ENCODE results near the gene NCKAP5. TPM values are rescaled to one million over a fixed set of nuclear protein-coding genes. Genes with fewer than 3 reads are reported as not detected.

Gene NCKAP5
- total and polyA plus RNA-seq, 7 donors: 0.03 to 1.2 (median 0.22) TPM

DNA sequence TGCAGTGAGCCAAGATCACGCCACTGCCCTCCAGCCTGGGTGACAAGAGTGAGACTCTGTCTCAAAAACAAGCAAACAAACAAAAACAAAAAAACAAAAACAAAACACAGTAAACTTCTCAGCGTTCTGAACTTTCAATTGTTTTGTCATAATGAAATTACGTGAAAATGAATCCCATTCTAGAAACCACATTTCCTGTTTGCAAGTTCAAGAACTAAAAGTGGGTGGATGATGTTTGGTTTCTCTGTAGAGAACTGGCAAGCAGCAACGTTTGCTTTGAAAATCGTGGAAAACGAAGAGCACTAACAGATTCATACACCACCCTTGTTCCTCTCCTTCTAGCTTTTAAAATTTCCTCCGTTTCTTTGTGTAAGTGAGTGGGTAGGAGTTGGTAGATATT is 672.2 kb downstream of the NCKAP5 start:
- no peak overlapping the region for H3K27ac ChIP-seq
- TF ChIP-seq, protein P1, sequence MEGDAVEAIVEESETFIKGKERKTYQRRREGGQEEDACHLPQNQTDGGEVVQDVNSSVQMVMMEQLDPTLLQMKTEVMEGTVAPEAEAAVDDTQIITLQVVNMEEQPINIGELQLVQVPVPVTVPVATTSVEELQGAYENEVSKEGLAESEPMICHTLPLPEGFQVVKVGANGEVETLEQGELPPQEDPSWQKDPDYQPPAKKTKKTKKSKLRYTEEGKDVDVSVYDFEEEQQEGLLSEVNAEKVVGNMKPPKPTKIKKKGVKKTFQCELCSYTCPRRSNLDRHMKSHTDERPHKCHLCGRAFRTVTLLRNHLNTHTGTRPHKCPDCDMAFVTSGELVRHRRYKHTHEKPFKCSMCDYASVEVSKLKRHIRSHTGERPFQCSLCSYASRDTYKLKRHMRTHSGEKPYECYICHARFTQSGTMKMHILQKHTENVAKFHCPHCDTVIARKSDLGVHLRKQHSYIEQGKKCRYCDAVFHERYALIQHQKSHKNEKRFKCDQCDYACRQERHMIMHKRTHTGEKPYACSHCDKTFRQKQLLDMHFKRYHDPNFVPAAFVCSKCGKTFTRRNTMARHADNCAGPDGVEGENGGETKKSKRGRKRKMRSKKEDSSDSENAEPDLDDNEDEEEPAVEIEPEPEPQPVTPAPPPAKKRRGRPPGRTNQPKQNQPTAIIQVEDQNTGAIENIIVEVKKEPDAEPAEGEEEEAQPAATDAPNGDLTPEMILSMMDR (IDR thresholded peaks at IDR 0.05): no peak
- H3K4me3 ChIP-seq: no peak overlapping the region
- no peak for DNase-seq
- no peaks in the 10 kb centered on the region for H3K36me3 ChIP-seq (ENCODE audit: insufficient read depth in 1 of 2, low read depth in 1 of 2)
- H3K27me3 ChIP-seq (ENCODE audit: insufficient read depth in 3 of 3, low read length in 2 of 3): no peaks in the 10 kb centered on the region
- 74 to 79% (median 75%) methylated on average over 7 of the region's 7 CpGs for WGBS, 3 donors
- no peaks in the 10 kb centered on the region for H3K9me3 ChIP-seq
- intact Hi-C loops (cut with DNase I): no loop called here
- no peaks in the 10 kb centered on the region for H3K4me1 ChIP-seq
- ATAC-seq: no peak

DNA sequence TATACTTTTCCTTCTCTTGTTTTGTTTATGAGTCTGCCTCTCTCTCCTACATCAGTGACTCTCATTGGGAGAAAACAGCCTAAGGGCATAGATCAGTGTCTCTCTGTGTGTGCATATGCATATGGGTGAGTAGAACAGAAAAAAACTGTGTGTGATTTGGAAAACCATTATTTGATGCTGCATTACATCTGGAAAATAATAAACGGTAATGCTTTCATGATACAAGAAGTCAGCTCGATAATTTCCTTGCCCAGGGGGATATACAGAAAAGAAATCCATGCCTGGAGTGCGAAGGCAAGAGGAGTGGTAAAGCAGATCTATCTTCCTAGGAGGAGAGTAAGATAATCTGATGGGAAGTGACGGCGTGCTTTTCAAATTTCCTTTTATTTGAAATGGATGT is 676.8 kb downstream of the NCKAP5 start:
- H3K9me3 ChIP-seq: peaks cover 5% of the 10 kb centered on the region
- no peak for DNase-seq
- ATAC-seq: no peak
- no peaks in the 10 kb centered on the region for H3K36me3 ChIP-seq (ENCODE audit: insufficient read depth in 1 of 2, low read depth in 1 of 2)
- WGBS, 3 donors: 82 to 86% (median 83%) methylated on average over 5 of the region's 5 CpGs
- H3K4me1 ChIP-seq: no peaks in the 10 kb centered on the region
- H3K27me3 ChIP-seq (ENCODE audit: insufficient read depth in 3 of 3, low read length in 2 of 3): no peaks in the 10 kb centered on the region
- no peak overlapping the region for H3K27ac ChIP-seq
- TF ChIP-seq, protein P1 (IDR thresholded peaks at IDR 0.05): no peak
- H3K4me3 ChIP-seq: no peak overlapping the region
- intact Hi-C loops (cut with DNase I): no loop called here

DNA sequence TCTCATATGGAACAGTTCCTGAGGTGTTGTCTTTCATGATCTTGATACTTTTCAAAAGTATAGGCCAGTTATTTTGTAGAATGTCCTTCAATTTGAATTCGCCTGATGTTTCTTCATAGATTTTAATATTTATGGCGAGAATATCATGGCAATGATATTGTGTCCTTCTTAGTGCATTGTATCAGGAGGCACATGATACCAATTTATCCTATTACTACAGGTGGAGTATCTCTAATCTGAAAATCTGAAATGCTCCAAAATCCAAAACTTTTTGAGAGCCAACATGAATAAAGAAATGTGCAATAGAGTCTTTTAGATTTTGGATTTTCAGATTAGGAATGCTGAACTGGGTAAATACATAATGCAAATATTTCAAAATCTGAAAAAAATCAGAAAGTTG is 681.7 kb downstream of the NCKAP5 start:
- ATAC-seq (no peak), DNase-seq (no peak)
- H3K36me3 ChIP-seq (ENCODE audit: insufficient read depth in 1 of 2, low read depth in 1 of 2): no peaks in the 10 kb centered on the region
- H3K27me3 ChIP-seq (ENCODE audit: insufficient read depth in 3 of 3, low read length in 2 of 3): no peaks in the 10 kb centered on the region
- no peaks in the 10 kb centered on the region for H3K4me1 ChIP-seq
- H3K4me3 ChIP-seq: no peak overlapping the region
- H3K27ac ChIP-seq: no peak overlapping the region
- peaks cover 5% of the 10 kb centered on the region for H3K9me3 ChIP-seq
- TF ChIP-seq, protein P1 (IDR thresholded peaks at IDR 0.05): no peak
- intact Hi-C loops (cut with DNase I): no loop called here
- 70 to 98% (median 95%) methylated on average over 2 of the region's 2 CpGs for WGBS, 3 donors

DNA sequence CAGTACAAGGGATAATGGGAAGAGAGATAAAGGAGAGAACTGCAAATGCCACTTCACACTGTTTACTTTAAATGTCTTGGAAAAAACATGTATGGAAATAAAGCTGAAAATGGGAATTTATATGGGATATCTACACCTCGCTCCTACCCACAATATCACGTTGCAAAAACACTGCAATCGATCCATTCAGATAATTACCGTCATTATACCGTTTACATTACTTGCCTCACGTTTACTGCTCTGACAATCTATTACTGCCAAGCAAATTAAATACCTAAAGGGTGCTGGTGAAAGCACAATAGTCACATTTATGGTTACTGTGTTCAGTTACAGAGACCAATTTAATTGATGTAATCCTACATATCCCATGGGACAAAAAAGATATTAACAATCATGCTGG is 683.6 kb downstream of the NCKAP5 start:
- 44 to 54% (median 47%) methylated on average over 6 of the region's 6 CpGs for WGBS, 3 donors
- TF ChIP-seq, protein P1 (IDR thresholded peaks at IDR 0.05): no peak

DNA sequence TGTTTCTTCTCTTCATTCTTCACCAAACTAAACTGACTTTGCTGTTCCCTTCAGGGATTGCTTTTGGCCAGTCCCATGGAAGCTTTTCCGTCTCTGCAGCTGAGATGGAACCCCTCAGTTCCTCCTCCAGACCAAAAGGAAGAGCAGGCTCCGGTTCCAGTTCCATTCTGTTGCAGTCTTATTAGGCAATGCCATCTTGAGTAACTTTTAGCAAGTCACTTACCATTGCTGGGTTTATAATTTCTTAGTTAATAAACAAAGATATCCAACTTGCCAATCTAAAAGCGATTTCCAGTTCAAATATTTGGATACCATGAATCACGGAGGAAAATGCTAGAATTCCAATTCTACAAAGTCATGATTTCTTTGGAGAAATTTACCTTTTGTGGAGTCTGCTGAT is 684.0 kb downstream of the NCKAP5 start:
- Histone ChIP-seq H3K9me3 (peaks cover 5% of the 10 kb centered on the region), H3K36me3 (ENCODE audit: insufficient read depth in 1 of 2, low read depth in 1 of 2) (no peaks in the 10 kb centered on the region), H3K4me1 (no peaks in the 10 kb centered on the region), H3K4me3 (no peak overlapping the region), H3K27ac (no peak overlapping the region), H3K27me3 (ENCODE audit: insufficient read depth in 3 of 3, low read length in 2 of 3) (no peaks in the 10 kb centered on the region)
- WGBS, 3 donors: 71 to 82% (median 76%) methylated on average over 4 of the region's 4 CpGs
- TF ChIP-seq, protein P1 (IDR thresholded peaks at IDR 0.05): no peak
- intact Hi-C loops (cut with DNase I): no loop called here
- DNase-seq (no peak), ATAC-seq (no peak)

More for the DNA sequence above, 683.6 kb downstream of the NCKAP5 start:
- no peaks in the 10 kb centered on the region for H3K36me3 ChIP-seq (ENCODE audit: insufficient read depth in 1 of 2, low read depth in 1 of 2)
- no peaks in the 10 kb centered on the region for H3K4me1 ChIP-seq
- H3K4me3 ChIP-seq: no peak overlapping the region
- ATAC-seq: no peak
- H3K9me3 ChIP-seq: peaks cover 5% of the 10 kb centered on the region
- H3K27me3 ChIP-seq (ENCODE audit: insufficient read depth in 3 of 3, low read length in 2 of 3): no peaks in the 10 kb centered on the region
- DNase-seq: no peak
- no peak overlapping the region for H3K27ac ChIP-seq
- intact Hi-C loops (cut with DNase I): no loop called here
